DMS 273 (cell line): ENCODE results near the gene ZNF565.
"Not testable (repeated sequence)": the region's sequence is repeated elsewhere in the genome, so short reads cannot be mapped to it uniquely, and the experiment has no call there.

Experiments used
- DNase-seq: peaks from one replicate; lab custom pipeline; 2025; ENCODE audit not compliant: unreplicated experiment; lab: John Stamatoyannopoulos, UW

ZNF565 gene

DNA sequence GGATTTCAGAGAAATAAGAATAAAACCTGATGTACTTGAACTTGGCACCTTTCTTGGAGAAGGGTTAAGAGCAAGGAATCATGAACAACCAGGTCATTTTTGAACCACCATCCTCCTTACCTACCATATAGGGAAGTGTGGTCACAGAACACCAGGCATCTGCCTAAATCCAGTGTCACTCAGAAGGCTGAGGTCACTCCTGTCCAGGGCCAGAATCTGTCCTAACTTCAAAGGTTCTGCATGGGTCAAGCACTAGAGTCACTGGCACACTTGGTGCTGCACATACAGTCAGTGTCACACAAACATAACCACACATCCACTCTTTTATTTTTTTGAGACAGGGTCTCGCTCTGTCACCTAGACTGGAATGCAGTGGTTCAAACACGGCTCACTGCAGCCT lies 1.6 kb downstream of the ZNF565 start:
- DNase-seq = no peak

DNA sequence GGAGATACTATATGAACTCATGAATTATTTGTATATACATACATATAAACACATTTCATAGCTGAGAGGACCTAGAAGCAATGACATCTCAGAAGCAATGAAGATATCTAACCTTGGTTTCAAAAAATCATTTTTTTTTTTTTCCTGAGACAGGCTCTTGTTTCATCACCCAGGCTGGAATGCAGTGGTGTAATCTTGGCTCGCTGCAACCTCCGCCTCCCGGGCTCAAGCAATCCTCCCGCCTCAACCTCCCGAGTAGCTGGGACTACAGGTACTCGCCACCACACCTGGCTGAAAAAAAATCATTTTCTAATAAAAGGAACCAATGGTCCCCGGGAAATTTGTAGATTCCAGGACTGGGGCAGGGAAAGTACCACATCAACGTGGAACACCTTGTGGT lies 4.0 kb downstream of the ZNF565 start:
- DNase-seq = no peak

- no peak for DNase-seq
Measured at GRCh38 chr19:36209372-36209771, 5.1 kb downstream of the ZNF565 start.

DNA sequence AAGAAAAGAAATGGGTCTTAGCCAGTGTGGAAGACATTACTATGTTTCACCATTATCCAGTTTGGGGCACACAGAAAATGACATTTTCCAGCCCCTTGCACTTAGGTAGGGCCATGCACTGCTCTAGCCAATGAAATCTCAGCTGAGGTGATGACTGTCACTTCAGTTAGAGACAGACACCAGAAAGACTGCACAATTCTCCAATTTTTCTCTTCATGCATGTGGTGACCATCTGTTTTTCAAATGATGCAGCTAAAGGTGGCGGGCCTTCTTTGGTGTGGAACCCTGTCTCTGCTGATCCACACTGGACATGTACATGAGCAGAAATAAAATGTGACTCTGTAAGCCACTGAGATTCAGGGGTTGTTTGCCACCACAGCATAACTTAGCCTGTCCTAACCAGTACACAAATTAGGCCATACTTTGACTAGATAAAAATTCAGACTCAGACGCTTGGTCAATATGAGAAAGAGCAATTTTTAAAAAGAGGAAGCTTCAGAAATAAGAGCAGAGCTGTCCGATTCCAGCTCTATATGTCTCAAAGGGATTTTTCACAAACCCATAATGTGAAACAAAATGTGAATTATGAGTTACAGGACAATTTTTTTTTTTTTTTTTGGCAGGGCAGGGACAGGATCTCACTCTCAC lies 6.7 kb downstream of the ZNF565 start:
- no peak for DNase-seq

- DNase-seq = no peak
Measured at GRCh38 chr19:36203293-36203692, 11.2 kb downstream of the ZNF565 start.

DNA sequence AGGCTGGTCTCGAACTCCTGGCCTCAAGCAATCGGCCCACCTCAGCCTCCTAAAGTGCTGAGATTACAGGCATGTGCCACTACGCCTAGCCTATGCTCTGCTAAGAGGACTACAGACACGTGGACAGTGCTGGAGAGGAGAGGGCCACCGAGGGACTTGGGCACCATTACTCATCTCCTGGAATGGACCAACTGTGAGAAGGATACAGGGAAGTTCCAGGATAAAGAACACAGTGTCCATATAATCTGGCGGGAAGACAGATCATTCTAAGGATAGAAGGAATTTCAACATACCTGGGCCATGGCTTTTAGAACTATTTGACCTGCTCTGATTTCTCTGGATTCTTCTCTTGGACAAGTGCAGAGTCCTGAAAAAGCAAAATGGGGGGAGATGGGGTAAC lies 12.8 kb downstream of the ZNF565 start:
- no peak for DNase-seq

DNA sequence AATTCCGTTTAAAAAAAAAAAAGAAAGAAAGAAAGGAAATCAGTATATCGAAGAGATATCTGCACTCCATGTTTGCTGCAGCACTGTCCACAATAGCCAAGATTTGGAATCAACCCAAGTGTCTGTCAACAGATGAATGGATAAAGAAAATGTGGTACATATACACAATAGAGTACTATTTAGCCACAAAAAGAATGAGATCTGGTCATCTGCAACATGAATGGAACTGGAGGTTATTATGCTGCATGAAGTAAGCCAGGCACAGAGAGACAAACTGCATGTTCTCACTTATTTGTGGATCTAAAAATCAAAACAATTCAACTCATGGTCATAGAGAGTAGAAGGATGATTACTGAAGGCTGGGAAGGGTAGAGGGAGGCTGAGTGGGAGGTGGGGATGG lies 16.3 kb downstream of the ZNF565 start:
- no peak for DNase-seq

- no peak for DNase-seq
Measured at GRCh38 chr19:36196249-36196648, 18.2 kb downstream of the ZNF565 start.

DNA sequence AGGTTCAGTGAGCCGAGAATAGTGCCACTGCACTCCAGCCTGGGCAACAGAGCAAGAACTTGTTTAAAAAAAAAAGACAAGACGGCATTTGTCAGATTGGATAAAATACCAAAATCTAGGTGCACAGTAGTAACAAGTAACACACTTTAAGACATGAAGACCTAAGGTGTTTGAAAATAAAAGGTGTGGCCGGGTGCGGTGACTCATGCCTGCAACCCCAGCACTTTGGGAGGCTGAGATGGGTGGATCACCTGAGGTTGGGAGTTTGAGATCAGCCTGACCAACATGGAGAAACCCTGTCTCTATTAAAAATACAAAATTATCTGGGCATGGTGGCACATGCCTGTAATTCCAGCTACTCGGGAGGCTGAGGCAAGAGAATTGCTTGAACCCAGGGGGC lies 27.7 kb downstream of the ZNF565 start:
- not testable (repeated sequence) for DNase-seq

DNA sequence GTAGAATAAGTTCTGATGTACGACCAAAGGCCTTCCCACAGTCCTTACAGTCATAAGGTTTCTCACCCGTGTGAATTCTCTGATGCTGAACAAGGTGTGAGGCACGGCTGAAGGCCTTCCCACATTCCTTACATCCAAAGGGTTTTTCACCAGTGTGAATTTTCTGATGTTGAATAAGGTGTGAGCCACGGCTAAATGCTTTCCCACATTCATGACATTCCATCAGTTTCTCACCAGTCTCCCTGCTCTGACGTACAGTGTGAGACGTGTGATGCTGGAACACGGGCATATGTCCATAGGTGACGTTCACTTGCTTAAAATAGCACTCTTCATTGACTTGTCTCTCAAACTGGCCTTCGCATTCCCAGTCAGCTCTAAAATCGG lies 31.2 kb downstream of the ZNF565 start:
- DNase-seq = no peak

GRCh38 chr19:36182612-36183244 lies 31.7 kb downstream of the ZNF565 start:
- no peak for DNase-seq

DNA sequence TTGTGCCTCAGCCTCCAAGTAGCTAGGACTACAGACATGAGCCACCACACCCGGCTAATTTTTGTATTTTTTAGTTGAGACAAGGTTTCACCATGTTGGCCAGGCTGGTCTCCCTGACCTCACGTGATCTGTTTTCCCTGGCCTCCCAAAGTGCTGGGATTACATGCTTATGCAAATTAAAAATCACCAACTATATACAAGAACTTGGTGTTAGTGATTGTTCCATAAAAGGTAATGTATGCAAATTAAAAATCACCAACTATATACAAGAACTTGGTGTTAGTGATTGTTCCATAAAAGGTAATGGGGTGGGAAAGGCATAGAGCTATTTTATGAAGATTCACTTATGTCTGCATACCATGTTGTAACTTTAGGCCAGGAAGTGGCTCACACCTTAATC lies 35.4 kb downstream of the ZNF565 start:
- DNase-seq = not testable (repeated sequence)

DNA sequence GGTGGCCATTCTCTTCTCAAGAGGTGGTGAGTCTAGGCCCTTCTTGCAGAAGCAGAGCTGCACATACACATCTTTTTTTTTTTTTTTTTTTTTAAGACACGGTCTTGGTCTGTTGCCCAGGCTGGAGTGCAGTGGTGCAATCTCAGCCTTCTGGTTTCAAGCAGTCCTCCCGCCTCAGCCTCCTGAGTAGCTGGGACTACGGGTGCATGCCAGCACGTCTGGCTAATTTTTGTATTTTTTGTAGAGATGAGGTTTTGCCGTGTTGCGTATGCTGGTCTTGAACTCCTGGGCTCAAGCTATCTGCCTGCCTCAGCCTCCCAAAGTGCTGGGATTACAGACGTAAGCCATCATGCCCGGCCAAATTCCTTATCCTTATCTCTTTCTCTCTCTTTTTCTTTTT lies 40.6 kb downstream of the ZNF565 start:
- DNase-seq = not testable (repeated sequence)

DNA sequence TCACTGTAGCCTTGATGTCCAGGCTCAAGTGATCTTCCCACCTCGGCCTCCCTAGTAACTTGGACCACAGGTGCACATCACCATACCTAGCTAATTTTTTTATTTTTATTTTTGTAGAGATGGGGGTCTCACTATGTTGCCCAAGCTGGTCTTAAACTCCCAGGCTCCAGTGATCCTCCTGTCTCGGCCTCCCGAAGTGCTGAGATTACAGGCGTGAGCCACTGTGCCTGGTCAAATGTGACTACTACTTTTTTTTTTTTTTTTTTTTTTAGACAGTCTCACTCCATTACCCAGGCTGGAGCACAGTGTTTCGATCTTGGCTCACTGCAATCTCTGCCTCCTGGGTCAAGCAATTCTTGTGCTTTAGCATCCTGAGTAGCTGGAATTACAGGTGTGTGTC lies 41.6 kb downstream of the ZNF565 start:
- DNase-seq = no peak

DNA sequence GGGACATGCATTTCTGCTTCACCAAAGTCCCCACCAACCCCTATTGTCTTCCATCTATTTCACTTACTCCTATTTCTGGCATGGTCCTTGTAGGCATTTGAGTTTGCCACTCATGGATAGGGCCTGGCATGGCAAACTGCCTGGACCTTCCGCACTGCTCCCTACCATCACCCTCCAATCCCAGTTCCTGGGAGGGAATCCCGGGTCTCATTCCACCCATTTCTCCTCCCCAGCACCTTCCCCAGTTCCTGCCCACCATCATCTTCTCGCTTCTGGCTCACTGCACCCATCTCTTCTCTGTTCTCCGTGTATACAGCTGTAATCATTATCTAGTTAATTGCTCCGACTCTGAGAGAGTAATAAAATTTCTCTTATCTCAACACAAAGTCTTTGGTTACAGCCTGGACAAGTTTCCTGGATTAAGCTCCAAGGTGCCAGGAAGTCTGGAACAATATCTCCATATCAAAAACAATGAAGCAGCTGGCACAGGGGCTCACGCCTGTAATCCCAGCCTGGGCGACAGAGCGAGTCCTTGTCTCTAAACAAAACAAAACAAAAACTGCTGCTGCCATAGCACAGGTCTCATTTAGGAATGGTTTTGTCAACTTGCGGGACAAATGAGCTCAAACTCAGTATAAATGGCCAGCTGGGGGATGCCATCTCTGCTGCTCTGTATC lies 45.2 kb downstream of the ZNF565 start:
- DNase-seq = peak; percentile 79

DNA sequence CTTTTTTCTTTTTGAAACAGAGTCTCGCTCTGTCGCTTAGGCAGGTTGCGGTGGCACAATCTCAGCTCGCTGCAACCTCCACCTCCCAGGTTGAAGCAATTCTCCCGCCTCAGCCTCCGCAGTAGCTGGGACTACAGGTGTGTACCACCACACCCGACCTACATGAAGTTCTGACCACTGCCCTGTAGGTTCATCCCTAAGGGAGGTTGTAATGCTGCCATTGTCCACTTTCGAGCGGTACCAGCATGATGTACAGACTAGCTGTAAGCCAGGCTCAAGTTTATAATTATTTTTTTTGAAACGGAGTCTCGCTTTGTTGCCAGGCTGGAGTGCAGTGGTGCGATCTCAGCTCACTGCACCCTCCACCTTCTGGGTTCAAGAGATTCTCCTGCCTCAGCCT lies 50.7 kb downstream of the ZNF565 start:
- no peak for DNase-seq

- no peak for DNase-seq
Measured at GRCh38 chr19:36160821-36161596, 53.5 kb downstream of the ZNF565 start.

DNA sequence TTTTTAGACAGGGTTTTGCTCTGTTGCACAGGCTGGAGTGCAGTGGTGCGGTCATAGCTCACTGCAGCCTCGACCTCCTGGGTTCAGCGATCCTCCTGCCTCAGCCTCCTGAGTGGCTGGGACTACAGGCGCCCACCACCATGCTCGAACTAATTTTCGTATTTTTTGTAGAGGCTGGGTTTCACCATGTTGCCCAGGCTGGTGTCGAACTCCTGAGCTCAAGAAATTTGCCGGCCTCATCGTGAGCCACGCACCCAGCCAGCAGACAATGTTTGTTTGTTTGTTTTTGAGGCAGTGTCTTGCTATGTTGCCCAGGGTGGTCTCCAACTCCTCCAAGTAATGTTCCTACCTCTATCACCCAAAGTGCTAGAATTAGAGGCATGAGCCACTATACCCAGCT lies 61.3 kb downstream of the ZNF565 start:
- DNase-seq = no peak

GRCh38 chr19:36152352-36153091 lies 61.9 kb downstream of the ZNF565 start, which contains the start of gene COX7A1:
COX7A1 (minus strand) TSS chr19:36152447; CDS start chr19:36152407, 40 bp downstream.
- DNase-seq = no peak

- DNase-seq = no peak
Measured at GRCh38 chr19:36152019-36152351, 62.5 kb downstream of the ZNF565 start.
